Measurements from ENCODE around the gene RAPGEF2.
A peak's percentile ranks its signal among the peaks of the same experiment; 100 is the strongest.

RAPGEF2 gene

DNA sequence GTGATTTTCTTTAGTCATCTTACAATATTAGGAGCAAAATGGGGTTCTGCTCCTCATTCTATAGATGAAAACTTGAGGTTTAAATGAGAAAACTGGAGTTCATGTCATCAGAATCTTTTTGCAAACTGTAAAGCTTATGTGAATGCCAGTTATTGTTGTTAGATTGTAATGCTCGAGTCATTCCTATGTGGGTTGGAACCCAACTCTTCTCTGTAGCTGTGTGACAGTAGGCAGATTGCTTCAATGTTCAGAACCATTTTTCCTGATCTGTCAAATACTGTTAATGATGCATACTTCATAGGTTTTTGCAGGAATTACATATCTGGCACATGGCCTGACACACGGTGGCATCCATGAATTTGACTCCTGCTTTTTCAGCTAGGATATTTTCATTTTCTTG, 178.9 kb downstream of the RAPGEF2 start:
- no peak overlapping the region for H3K9ac ChIP-seq (ENCODE audit: insufficient read length, low read depth)
- no peaks in the 10 kb centered on the region for H3K27me3 ChIP-seq (ENCODE audit: insufficient read depth, insufficient read length)
- H3K9me3 ChIP-seq (ENCODE audit: insufficient read depth, low read length), result no peaks in the 10 kb centered on the region
- no peaks in the 10 kb centered on the region for H3K4me1 ChIP-seq (ENCODE audit: insufficient read depth, insufficient read length)
- DNase-seq (ENCODE audit: low read depth, low spot score), result no peak
- H3K36me3 ChIP-seq (ENCODE audit: insufficient read depth, insufficient read length, low read length), result no peaks in the 10 kb centered on the region
- H3K4me3 ChIP-seq (ENCODE audit: insufficient read length, low read depth), result no peak overlapping the region
- TF ChIP-seq ZNF274 (IDR thresholded peaks at IDR 0.05; ENCODE audit: low read depth, low read length), result no peak

DNA sequence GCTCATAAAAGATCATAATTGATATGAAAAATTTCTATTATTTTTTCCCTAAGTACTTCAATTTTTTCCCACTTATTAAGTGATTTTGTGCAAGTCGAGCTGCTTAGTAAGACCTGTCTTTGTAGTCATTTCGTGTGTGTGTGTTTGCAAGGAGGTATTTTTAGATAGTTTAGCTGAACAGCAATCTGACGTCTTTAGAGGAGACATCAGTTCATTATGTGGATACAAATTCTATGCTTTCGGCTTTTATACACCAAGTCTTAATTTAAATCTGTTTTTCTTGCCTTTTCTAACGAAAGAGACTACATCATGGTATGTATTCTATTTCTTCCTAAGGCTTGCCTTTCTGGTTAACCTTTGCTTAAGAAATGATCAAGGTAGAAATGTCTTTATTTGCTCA, 179.4 kb downstream of the RAPGEF2 start:
- Histone ChIP-seq H3K9ac (ENCODE audit: insufficient read length, low read depth) (no peak overlapping the region), H3K4me3 (ENCODE audit: insufficient read length, low read depth) (no peak overlapping the region), H3K4me1 (ENCODE audit: insufficient read depth, insufficient read length) (no peaks in the 10 kb centered on the region), H3K27me3 (ENCODE audit: insufficient read depth, insufficient read length) (no peaks in the 10 kb centered on the region), H3K9me3 (ENCODE audit: insufficient read depth, low read length) (no peaks in the 10 kb centered on the region), H3K36me3 (ENCODE audit: insufficient read depth, insufficient read length, low read length) (no peaks in the 10 kb centered on the region)
- no peak for DNase-seq (ENCODE audit: low read depth, low spot score)
- TF ChIP-seq SUZ12 (IDR thresholded peaks at IDR 0.05; ENCODE audit: extremely low read depth, insufficient read depth, insufficient read length), result no peak
- TF ChIP-seq ZNF274 (IDR thresholded peaks at IDR 0.05; ENCODE audit: low read depth, low read length), result no peak
- TF ChIP-seq YY1 (IDR thresholded peaks at IDR 0.05; ENCODE audit: insufficient read depth, insufficient read length), result no peak

DNA sequence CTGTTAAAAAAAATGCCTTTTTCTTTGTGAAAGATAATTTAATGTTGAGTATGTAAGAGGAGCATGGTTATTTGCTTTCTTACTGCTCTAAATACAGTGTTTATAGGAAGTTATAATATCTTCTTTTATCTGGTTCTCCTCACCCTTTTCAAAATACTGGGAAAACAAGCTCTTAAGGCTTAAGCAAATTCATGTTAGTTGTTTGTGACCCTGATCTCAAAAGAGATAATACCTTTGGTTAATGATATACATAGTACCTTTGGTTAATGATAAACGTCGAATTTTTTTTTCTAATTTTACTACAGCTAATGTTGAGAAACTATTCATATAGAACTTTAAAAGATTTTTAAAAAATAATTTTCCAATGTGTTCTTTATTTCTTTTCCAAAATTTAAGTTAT, 180.1 kb downstream of the RAPGEF2 start:
- no peaks in the 10 kb centered on the region for H3K27me3 ChIP-seq (ENCODE audit: insufficient read depth, insufficient read length)
- no peak overlapping the region for H3K9ac ChIP-seq (ENCODE audit: insufficient read length, low read depth)
- no peaks in the 10 kb centered on the region for H3K4me1 ChIP-seq (ENCODE audit: insufficient read depth, insufficient read length)
- no peak for DNase-seq (ENCODE audit: low read depth, low spot score)
- no peak overlapping the region for H3K4me3 ChIP-seq (ENCODE audit: insufficient read length, low read depth)
- no peaks in the 10 kb centered on the region for H3K36me3 ChIP-seq (ENCODE audit: insufficient read depth, insufficient read length, low read length)
- no peaks in the 10 kb centered on the region for H3K9me3 ChIP-seq (ENCODE audit: insufficient read depth, low read length)
- TF ChIP-seq SUZ12 (IDR thresholded peaks at IDR 0.05; ENCODE audit: extremely low read depth, insufficient read depth, insufficient read length) (no peak), ZNF274 (IDR thresholded peaks at IDR 0.05; ENCODE audit: low read depth, low read length) (no peak), YY1 (IDR thresholded peaks at IDR 0.05; ENCODE audit: insufficient read depth, insufficient read length) (no peak)

DNA sequence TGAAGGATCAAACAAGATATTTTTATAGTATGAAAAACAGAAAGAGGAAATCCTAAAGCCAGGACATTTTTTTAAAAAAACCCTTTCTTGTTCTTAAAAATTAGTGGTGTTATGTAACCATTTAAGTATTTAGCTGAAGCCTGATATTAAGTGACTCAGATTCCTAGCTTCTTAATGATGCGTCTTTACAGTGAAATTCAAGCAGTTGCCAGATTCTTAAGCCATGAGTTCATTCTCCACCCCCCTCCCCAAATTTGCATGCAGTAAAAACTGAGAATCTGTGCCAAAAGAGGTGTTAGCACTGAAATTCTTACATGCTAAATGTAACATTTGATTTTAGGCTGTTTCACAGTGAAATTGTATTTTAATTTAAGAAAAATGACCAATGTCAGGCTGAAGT, 180.8 kb downstream of the RAPGEF2 start:
- TF ChIP-seq ZNF274 (IDR thresholded peaks at IDR 0.05; ENCODE audit: low read depth, low read length), result no peak
- TF ChIP-seq SUZ12 (IDR thresholded peaks at IDR 0.05; ENCODE audit: extremely low read depth, insufficient read depth, insufficient read length), result no peak
- Histone ChIP-seq H3K27me3 (ENCODE audit: insufficient read depth, insufficient read length) (no peaks in the 10 kb centered on the region), H3K4me3 (ENCODE audit: insufficient read length, low read depth) (no peak overlapping the region), H3K36me3 (ENCODE audit: insufficient read depth, insufficient read length, low read length) (no peaks in the 10 kb centered on the region), H3K4me1 (ENCODE audit: insufficient read depth, insufficient read length) (no peaks in the 10 kb centered on the region), H3K9me3 (ENCODE audit: insufficient read depth, low read length) (no peaks in the 10 kb centered on the region), H3K9ac (ENCODE audit: insufficient read length, low read depth) (no peak overlapping the region)
- DNase-seq (ENCODE audit: low read depth, low spot score), result peak; percentile 46

DNA sequence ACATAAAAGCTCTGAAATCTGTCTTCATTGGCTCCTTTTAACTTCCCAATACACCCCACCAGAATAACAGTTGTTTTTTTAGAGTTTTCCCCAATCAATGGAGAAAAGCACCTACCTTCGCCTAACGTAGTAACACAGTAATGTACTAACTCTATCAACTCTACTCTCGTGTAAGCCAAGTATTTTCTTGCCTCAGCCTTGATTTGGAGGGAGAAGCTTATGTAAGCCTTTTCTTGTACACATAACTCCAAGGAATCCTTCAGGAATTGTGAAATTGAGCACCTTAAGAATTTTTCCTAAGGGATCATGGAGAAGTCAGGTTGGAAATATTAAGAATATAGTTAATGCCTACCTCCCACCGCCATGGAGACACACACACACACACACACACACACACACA, 181.2 kb downstream of the RAPGEF2 start:
- Histone ChIP-seq H3K9me3 (ENCODE audit: insufficient read depth, low read length) (no peaks in the 10 kb centered on the region), H3K4me3 (ENCODE audit: insufficient read length, low read depth) (no peak overlapping the region), H3K4me1 (ENCODE audit: insufficient read depth, insufficient read length) (no peaks in the 10 kb centered on the region), H3K36me3 (ENCODE audit: insufficient read depth, insufficient read length, low read length) (no peaks in the 10 kb centered on the region), H3K9ac (ENCODE audit: insufficient read length, low read depth) (no peak overlapping the region), H3K27me3 (ENCODE audit: insufficient read depth, insufficient read length) (no peaks in the 10 kb centered on the region)
- DNase-seq (ENCODE audit: low read depth, low spot score), result no peak
- no peak for TF ChIP-seq YY1 (IDR thresholded peaks at IDR 0.05; ENCODE audit: insufficient read depth, insufficient read length)
- TF ChIP-seq SUZ12 (IDR thresholded peaks at IDR 0.05; ENCODE audit: extremely low read depth, insufficient read depth, insufficient read length), result no peak
- TF ChIP-seq ZNF274 (IDR thresholded peaks at IDR 0.05; ENCODE audit: low read depth, low read length), result no peak

DNA sequence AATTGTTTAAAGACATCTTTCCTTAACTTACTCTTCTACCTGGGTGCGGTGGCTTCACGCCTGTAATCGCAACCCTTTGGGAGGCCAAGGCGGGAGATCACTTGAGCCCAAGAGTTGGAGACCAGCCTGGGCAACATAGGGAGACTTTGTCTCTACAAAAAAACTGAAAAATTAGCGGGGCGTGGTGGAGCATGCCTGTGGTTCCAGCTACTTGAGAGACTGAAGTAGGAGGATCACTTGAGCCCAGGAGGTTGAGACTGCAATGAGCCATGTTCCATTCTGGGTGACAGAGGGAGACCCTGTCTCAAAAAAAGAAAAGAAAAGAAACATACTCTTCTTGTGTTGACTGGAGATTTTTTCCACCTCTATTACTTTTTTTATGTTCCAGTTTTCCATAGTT, 181.9 kb downstream of the RAPGEF2 start:
- H3K4me3 ChIP-seq (ENCODE audit: insufficient read length, low read depth), result no peak overlapping the region
- H3K36me3 ChIP-seq (ENCODE audit: insufficient read depth, insufficient read length, low read length), result no peaks in the 10 kb centered on the region
- TF ChIP-seq ZNF274 (IDR thresholded peaks at IDR 0.05; ENCODE audit: low read depth, low read length) (no peak), SUZ12 (IDR thresholded peaks at IDR 0.05; ENCODE audit: extremely low read depth, insufficient read depth, insufficient read length) (no peak), YY1 (IDR thresholded peaks at IDR 0.05; ENCODE audit: insufficient read depth, insufficient read length) (no peak)
- no peaks in the 10 kb centered on the region for H3K27me3 ChIP-seq (ENCODE audit: insufficient read depth, insufficient read length)
- H3K4me1 ChIP-seq (ENCODE audit: insufficient read depth, insufficient read length), result no peaks in the 10 kb centered on the region
- DNase-seq (ENCODE audit: low read depth, low spot score), result no peak
- no peaks in the 10 kb centered on the region for H3K9me3 ChIP-seq (ENCODE audit: insufficient read depth, low read length)
- H3K9ac ChIP-seq (ENCODE audit: insufficient read length, low read depth), result no peak overlapping the region

DNA sequence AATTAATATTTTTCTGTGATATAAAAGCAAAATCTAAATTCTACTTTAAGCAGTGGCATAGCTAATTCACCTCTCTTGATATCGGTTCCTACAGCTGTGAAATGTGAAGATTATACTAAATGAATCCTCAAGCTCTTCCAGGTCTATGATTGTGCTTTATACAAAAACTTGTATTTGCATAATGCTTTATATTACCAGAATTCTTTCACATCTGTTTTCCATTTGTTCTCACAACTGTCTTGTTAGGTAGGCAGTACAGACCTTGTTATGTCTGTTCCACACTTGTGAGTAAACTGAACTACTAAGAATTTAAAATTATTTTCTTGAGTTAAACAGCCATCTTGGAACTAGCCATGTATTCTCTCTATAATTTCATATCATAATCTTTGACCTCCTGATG, 184.9 kb downstream of the RAPGEF2 start:
- DNase-seq (ENCODE audit: low read depth, low spot score), result no peak
- no peaks in the 10 kb centered on the region for H3K4me1 ChIP-seq (ENCODE audit: insufficient read depth, insufficient read length)
- no peaks in the 10 kb centered on the region for H3K36me3 ChIP-seq (ENCODE audit: insufficient read depth, insufficient read length, low read length)
- H3K9ac ChIP-seq (ENCODE audit: insufficient read length, low read depth), result no peak overlapping the region
- no peak overlapping the region for H3K4me3 ChIP-seq (ENCODE audit: insufficient read length, low read depth)
- no peaks in the 10 kb centered on the region for H3K9me3 ChIP-seq (ENCODE audit: insufficient read depth, low read length)
- no peaks in the 10 kb centered on the region for H3K27me3 ChIP-seq (ENCODE audit: insufficient read depth, insufficient read length)
- TF ChIP-seq ZNF274 (IDR thresholded peaks at IDR 0.05; ENCODE audit: low read depth, low read length), result no peak
- TF ChIP-seq YY1 (IDR thresholded peaks at IDR 0.05; ENCODE audit: insufficient read depth, insufficient read length), result no peak
- no peak for TF ChIP-seq SUZ12 (IDR thresholded peaks at IDR 0.05; ENCODE audit: extremely low read depth, insufficient read depth, insufficient read length)

DNA sequence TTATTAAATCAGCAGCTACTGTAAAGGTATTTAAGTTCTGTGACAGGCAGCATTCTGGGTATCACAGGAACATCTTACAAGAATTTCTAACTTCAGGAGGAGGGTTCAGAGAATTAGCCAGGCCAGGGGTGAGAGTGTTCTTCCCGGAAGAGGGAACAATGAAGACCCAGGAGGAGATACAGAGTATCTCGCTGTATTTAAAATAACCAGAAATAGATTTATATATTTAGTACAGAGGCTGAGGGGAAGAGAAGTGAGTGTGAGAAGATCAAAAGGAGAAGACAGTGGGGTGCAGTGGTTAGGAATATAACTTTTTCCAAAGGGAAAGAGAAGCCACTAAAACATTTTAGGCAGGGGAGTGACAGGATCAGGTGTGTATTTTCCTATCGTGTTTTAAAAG, 186.8 kb downstream of the RAPGEF2 start:
- Histone ChIP-seq H3K36me3 (ENCODE audit: insufficient read depth, insufficient read length, low read length) (no peaks in the 10 kb centered on the region), H3K9me3 (ENCODE audit: insufficient read depth, low read length) (no peaks in the 10 kb centered on the region), H3K4me3 (ENCODE audit: insufficient read length, low read depth) (no peak overlapping the region), H3K4me1 (ENCODE audit: insufficient read depth, insufficient read length) (no peaks in the 10 kb centered on the region), H3K27me3 (ENCODE audit: insufficient read depth, insufficient read length) (no peaks in the 10 kb centered on the region), H3K9ac (ENCODE audit: insufficient read length, low read depth) (no peak overlapping the region)
- TF ChIP-seq ZNF274 (IDR thresholded peaks at IDR 0.05; ENCODE audit: low read depth, low read length) (no peak), YY1 (IDR thresholded peaks at IDR 0.05; ENCODE audit: insufficient read depth, insufficient read length) (no peak), SUZ12 (IDR thresholded peaks at IDR 0.05; ENCODE audit: extremely low read depth, insufficient read depth, insufficient read length) (no peak)
- no peak for DNase-seq (ENCODE audit: low read depth, low spot score)
